GM19035 (cell line): ENCODE measurements around the gene RBM8A.

Experiments
- ATAC-seq: cut with Tn5 transposase; IDR thresholded peaks from one replicate; pipeline ENCODE4 v1.9.1; 2021; ENCODE audit not compliant: unreplicated experiment

Gene RBM8A

DNA sequence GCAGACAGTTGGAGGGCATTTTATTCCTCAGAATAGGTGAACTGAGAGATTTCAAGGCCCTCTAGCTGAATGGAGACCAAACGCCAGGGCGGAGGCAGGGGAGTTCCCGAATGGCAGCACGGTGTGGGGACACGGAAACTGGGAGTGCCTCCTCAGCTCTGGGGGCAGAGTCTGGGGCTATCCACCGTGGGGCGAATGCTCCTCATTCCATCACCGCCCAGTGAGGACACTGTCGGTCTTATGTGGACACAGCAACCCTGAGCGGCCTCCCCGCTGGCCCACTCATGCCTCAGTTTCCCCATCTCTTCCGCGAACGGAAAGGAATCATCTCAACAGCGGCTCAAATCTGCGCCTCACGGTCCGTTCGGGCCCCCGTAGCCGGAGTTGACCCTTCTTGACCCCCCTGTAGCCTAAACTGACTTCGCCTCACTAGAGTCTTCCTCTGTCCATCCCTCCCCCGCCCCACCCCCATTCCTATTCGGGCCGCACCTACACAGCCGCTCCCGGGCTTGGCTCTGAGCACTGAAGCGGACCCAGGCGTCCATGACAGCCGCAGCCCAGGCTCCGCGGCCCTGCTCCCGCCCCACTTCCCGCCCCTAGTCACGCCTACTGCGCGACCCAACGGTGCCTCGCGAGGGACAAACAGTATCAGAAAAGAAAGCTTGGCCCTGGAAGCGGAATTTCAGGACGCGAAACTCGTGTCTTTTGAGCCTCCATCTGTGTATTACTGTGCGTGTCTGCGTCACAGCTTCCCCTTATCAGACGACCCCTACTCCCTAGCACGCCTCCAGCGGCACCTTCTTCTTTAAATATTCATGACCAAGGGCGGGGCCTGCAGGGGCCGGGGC, 8.9 kb downstream of the RBM8A start, which contains the start of gene PEX11B:
Gene PEX11B, minus strand, starts transcription at position 574 of the 848 bp plus-strand sequence. Its CDS starts 29 bp downstream, at position 545.
- ATAC-seq = peak; percentile 85

DNA sequence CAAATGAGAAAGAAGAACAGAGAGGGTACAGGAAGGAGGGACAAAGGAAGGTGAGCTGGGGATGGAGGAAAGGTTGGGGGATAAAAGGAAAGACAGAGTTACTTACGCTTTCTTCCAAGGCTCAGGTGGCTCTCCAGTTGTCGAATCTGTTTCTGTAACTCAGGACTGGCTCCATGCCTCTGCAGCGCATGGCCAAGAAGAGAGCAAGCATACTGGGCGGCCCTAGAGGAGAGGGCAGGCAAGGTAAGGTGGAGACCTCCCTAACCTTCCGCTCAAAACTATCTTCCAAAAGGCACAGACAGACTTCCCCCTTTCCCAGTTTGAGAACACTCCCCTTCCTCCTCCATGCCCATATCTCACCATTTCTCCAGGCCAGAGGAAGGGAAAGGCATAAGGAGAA, 9.7 kb downstream of the RBM8A start:
- ATAC-seq = no peak

DNA sequence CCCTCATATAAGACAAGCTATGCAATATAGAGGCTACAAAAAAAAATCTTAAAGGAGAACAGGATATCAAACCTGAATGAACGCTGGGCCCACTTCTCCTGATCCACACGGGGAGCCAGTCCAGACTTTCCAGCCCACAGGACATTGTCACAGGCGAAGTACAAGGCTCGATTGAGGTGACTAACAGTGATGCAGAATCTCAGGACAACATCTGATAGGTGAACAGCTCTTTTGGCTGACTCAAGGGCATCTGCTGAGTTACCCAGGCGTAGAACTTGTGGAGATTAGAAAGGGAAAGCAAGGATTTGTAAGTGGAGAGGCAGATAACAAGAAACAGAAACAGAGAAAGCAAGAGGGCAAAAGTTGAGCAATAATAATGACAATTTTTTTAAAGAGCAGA, 10.5 kb downstream of the RBM8A start:
- ATAC-seq = no peak

DNA sequence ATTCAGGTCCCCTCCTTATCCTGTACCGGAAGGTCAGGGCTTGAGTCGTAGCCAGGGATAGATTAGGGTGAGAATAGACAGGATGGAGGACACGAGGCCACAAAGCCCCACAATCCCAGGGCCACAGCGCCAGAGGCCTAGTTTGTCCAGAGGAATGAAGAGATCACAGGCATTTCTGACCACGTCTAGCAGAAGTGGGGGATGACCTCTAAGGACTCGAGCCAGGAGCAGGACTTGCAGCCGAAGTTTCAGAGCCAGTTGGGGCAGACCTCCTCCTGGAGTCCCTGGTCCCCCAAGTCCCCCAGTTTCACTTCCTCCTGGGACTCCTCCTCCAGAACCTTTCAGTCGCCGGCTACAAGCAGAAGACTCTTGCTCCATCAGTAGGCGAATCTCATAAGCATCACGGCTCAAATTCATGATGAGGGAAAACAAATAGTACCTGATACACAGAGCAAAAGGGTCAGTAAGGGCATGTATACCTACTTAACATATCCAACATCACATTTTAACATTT, 15.1 kb downstream of the RBM8A start:
- no peak for ATAC-seq

DNA sequence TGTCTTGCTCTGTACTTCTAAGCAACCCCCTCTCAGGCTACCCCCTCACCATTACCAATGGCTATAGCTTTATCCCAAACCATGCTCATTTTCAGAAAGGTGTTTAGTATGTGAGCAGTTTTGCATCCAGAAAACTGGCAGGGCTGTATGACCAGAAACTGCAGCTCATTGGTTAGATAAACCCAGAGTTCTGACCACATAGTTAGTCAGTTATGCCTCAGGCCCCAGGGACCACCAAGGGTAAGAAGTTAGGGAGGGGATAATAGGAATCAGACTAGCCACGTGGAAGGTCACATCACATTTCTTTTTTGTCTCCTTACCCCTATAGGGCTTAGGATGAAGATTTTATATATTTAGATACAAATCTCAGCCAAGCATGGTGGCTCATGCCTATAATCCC, 18.6 kb downstream of the RBM8A start:
- ATAC-seq = no peak

DNA sequence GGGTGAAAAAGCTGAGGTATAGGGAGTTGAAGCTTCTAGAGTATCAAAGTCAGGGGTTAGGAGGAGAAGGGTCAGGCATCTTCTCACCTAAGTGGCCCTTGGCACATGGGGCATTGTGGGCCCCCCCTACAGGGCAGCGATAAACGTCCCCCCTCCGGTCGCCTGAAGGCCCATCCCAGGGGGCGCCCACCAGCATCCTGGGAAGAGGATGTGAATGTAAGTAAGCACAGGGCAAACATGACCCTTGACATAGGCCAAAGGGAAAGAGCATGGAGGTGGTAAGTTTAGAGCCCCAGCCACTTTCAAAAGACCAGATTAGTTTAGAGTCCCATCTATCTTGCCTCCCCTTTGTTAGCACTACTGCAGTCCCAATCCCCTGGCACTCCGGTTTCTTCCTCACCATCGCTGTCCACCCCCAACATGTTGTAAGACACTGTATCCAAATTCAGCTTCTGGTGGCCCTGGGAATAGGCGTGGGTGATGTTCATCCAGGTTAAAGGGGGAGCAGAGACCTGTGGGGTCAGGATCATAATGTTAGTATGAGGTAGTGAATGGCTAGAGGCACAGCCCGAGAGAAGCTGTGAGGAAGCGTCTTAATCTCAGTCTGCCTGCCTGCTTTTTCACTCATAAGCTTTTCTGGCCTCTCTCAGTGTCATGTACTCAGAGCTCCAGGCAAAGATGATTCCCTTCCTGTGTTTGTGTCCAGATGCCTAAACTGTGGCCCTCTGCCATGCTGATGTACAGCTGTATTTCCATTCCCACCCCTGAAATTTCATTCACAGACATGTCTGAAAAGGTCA, 20.1 kb downstream of the RBM8A start:
- ATAC-seq = no peak

DNA sequence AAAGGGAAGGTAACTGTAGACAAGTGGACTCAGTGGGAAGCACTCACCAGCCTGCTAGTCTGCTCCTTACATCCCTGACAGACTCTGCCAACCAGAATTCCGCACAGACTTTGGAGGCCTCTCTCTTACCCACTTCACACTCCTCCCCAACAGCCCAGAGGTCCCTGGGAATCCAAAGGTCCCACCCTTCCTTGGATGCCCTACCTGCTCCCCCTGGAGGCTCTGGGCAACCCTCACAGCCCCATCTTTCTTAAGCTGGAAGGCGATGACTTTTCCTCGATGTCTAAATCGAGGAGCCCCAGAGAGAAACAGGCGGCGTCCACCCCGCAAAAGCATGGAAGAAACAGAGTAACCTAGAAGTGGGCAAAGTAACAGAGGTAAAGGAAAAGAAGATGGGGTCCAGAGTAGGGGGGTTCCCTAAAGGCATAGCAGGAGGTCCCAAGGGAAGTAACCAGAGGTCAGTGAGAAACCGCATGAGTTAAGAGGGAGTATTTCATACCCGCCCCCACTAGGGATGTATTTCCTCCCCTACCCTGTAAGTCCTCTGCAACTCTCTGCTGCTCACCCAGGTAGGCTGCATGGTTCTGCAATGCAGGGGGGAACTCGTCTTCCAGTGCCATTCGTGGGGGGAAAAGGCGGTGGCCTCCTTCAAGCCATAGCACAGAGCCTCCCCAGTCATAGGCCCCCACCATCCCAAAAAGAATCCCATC, 25.8 kb downstream of the RBM8A start:
- ATAC-seq = no peak

DNA sequence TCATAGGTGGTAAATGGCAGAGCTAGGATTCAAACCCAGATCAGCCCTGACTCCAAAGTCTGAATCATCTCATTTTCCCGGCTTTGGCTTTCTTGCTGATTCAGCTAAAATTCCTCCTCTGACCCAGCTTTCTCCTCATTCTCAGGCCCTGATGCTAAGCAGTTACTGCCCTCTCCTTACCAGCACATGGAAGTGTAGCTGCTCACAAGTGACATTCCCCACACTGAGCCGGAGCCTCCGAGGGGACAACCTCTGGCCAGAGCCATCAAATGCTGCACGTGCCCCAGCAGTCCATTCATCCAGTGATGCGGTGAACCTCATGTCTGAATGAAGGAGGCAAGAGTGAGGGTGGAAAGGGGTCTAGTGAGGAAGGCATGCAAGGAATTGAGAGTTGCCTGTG, 28.5 kb downstream of the RBM8A start:
- ATAC-seq = no peak

DNA sequence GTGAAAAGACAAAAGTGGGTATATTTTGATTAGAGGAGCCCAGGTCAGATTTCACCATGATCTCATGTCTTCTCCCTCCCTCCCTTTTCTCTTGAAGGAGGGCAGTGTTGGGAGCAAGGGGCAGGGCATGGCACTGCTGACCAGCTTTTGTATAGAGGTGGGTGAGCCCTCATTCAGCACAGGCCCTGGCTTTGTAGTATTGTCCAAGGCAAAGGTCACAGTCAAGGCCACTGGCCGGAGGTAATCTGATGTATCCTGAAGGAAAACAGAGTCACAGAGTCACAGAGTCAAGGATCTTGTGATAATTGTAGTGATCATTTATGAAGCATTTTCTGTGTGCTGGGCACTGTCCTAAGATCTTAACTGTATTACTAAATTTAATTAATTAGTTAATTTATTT, 29.3 kb downstream of the RBM8A start:
- ATAC-seq = no peak

DNA sequence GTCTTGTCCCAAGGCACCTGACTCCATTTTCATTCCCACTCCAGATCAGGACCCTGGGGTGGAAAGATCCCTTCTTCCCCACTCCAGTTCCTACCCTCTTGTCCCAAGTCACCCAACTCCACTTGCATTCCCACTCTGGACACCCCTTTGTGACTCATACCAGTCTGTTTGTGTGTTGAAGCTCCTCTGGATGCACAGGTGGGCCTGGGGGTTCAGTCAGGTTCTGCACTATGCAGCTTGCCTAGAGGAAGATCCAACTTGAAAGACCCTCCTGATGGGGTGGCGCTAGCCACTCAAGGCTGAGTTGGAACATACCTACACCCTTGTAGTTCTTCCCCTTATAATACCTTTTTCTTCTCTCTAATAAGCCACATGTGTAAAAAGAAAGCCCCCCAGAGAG, 31.8 kb downstream of the RBM8A start:
- no peak for ATAC-seq

DNA sequence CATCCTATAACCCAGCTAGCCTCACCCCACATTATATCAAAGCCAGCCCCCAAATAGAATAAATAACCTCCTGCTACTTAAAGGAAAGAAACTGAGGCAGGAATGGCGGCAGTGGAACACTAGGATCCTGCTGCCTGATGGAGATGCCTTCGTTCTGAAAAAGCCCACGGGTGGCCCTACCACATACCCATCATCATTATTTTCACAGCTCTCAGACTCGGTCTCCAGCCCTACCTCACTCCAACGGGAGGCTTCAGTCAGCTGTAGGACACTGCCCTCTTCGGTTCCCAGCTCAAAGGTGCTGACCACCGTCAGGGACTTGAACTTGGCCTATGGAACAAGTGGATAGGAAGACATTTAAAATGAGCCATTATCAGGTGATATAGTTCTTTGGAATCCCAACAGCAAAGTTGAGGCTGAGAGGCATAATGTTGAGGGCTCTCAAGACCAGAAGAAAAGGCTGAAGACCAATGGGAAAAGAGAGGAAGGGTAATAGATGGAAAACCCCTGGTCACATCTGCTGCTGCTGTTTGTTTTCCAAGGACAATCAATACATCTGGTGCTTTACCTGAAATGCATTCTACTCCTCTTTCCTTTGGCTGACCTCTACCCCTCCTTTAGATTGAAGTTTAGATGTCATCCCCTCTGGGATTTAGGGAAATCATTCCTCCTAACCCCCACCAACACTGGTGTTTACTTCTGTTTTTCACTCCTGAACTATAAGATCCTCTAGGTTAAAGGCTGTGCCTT, 33.8 kb downstream of the RBM8A start:
- no peak for ATAC-seq

DNA sequence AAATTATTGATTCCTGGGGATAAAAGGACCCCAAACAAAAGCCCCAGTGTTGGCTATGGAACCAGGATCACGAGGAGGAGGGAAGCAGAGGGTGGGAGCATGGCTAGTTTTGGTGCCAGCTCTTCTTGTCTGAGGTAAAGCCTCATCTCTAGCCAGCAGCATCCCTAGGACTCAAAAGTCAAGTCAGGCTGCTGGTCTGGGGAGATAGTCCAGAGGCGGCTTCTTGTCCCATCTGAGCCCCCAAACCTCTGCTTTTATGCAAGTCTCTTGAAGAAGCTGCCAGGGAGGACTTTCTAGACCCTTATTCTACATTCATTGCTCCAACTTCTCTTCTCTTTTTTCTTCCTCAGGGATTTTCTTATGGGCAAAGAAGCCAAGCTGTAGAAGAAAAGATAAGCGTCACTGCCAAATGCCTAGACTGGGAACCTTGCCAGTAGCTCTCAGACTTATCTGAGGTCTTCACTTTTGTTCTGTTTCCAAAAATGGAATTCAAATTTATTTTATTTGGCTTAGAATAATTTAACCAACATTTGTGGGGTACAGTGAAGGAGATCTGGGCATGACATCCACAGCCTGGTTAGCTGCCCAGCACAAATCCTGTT, 34.7 kb downstream of the RBM8A start:
- ATAC-seq = no peak

DNA sequence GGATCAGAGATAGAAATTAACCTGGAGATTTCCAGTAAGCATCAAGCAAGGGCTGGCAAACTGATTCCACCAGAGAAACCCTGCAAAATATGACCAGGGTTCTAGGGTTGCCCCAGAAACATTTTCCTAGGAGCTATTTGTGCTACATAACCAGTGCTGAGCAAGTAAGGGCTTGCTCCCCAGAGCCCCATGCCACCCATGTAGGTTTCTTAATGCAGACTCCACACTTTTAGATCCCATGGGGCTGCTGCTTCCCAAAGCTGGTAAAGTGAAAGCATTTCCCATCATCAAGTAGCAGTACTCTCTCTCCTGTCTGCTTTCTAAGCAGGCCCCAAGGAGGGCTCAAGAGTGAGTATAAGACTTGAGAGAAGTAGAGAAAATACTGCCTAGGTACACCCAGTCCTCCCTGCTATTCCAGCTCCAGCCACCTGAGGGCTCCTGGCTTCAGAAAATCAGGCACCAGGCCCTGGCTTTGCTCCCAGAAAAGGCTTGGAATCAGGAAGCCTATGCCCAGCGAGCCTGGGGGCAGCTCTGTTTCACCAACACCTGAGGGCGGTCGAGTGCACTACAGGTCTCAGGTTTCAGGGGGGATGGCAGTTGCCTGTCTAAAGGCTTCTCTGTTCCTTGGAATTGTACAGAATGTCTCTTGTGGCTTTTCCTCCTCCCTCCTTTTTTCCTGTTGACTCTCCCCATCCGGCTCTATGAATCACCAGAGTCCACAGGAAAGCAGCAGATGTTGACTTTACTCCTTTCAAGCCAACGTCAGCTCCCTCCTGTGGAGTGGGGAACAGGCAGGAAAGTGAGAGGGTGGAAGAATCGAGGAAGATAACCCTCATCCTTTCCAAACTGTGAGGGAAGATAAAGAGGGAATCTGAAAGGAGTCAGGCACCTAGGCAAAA, 35.4 kb downstream of the RBM8A start:
- no peak for ATAC-seq

DNA sequence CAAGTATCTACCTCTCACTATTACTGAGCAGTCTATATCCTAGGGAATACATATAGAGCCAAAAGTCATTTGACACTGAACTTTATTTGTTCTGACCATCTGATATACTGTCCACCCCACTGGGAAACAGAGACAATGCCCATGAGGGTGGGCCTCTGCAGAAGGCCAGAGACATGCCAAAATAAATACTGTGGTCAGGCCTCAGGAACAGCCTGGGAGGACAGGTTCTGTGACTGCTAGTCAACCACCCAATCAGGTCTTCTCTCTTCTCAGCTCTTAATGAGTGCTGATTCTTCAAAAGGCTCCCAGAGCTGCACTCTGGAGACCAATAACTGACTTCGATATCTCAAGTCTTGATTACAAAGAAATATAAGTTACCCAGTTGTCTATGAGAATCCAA, 36.1 kb downstream of the RBM8A start:
- no peak for ATAC-seq

DNA sequence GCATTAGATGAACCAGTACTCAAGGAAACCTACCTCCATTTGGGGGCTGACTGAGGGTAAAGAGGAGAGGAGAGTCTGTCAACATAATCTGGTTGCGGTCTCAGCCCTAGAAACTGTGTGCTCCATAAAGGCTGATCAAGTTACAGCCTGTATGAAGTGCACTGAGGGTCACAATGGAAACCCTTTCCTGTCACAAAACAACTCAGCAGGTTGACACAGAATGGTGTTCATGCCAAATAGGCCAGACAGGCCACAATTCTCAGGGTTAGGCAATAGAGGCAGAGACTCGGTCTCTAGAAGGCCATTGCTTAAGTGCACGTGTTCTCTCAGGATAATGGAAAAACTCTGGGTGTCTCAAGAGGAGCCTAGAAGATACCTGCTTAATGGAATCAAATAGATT, 37.6 kb downstream of the RBM8A start:
- ATAC-seq = no peak

DNA sequence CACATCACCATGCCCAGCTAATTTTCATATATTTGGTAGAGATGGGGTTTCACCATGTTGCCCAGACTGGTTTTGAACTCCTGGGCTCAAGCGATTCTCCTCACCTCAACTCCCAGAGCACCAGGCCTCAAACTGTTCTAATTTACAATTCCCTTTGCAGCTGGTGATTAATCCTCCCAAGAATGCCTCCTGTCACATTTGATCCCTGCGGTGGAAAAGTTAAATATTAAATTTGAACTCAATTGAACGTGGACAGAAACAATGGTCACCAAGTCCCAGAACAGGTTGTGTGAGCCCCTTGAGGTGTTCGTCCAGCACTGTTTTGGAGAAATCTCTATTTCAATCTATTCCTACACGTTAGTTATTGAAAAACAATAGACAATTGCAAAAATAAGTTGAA, 39.7 kb downstream of the RBM8A start:
- ATAC-seq = no peak

DNA sequence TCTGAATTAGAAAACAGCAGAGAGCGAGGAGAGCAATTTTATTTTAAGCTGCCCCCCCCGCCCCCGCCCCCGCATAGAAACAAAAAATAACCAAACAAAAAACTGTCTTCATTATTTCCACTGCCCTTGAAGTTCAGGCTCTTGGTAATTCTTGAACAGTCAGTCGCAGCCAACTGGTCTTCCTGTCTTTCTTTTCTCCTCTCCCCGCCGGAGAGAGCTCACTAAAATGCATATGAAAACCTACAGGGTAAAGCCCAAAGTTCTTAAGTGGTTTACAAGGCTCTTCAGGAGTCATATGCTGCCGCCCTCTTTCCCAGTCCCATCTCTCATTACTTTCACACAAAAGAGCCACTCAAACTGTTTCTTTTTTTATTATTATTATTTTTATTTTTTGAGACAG, 40.5 kb downstream of the RBM8A start:
- ATAC-seq = no peak

DNA sequence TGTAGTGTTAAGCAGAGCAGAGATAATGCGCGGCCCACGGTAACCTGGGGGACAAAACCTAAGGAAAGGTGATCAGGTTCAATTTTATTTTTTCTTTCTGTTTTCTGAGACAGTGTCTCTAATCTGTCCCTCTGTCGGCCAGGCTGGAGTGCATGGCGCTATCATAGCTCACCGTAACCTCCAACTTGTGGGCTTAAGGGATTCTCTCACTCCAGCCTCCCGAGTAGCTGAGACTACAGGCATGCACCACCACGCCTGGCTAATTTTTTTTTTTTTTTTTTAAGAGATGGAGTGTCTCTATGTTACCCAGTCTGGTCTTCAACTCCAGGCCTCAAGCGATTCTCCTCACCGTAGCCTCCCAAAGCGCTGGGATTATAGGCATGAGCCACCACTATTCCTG, 40.9 kb downstream of the RBM8A start:
- ATAC-seq = no peak

DNA sequence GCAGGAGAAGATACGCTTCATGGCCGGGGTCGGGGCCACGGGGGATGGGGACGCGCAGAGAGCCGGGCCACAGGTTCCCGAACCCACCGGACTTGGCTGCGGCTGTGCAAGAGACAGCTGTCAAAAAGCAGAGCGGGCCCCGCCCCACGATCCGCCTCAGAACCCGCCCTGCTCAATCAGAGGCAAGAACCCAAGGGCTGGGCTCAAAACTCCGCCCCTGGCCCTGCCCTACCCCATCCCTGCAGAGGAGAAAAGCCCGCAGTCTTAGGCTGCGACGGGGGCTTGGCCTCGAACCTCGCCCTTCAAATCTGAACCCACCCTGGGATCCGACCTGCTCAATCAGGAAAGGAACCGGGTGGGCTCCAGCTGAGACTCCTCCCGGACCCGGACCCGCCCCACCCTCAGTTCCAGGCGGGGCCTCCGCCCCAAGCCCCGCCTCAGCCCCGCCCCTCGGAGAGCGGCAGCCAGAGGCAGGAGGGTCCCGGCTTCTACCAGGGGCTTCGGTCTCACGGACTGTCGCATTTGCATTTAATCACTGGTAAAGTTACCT, 41.5 kb downstream of the RBM8A start, which contains the start of gene ANKRD35:
Gene ANKRD35, minus strand, starts transcription at position 129 of the 550 bp plus-strand sequence. Its CDS starts 108 bp downstream, at position 21.
- ATAC-seq = peak; percentile 99
